Breast epithelium (tissue), 3 donors: Measurements from ENCODE around the gene KIF26B.

ENCODE experiments used
- POLR2AphosphoS5 ChIP-seq, 3 donors: sonication (generic); formaldehyde crosslinking; IDR thresholded peaks; one replicate each; pipeline ENCODE4 v1.6.1; 2017; ENCODE audit warnings: antibody characterized with exemption in 3 of 3
- TF ChIP-seq, protein P1 (sequence below), 3 donors: fragments of 450-650 bp; IDR thresholded peaks; one replicate each; pipeline ENCODE4 v1.5.1; 2016 to 2017; ENCODE audit warnings: antibody characterized with exemption in 3 of 3, mild to moderate bottlenecking in 3 of 3, moderate library complexity in 3 of 3

DNA sequence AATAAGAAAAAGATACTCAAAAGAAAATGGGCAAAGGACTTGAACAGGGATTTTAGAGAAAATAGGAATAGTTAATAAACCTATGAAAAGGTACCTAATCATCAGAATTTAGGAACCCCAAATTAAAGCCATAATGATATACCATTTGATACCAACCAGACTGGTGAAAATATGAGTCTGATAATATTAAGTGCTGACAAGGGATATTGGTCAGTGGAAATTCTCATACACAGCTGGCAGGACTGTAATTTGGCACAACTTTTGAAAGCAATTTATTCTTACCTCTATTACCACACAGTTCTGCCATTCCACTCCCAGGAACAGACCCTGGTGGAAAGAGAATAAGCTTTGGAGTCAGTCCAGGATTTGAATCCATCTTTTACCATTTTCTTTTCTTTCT is 111.3 kb downstream of the KIF26B start:
- no peak for TF ChIP-seq POLR2AphosphoS5 (IDR thresholded peaks at IDR 0.05)
- TF ChIP-seq, protein P1, sequence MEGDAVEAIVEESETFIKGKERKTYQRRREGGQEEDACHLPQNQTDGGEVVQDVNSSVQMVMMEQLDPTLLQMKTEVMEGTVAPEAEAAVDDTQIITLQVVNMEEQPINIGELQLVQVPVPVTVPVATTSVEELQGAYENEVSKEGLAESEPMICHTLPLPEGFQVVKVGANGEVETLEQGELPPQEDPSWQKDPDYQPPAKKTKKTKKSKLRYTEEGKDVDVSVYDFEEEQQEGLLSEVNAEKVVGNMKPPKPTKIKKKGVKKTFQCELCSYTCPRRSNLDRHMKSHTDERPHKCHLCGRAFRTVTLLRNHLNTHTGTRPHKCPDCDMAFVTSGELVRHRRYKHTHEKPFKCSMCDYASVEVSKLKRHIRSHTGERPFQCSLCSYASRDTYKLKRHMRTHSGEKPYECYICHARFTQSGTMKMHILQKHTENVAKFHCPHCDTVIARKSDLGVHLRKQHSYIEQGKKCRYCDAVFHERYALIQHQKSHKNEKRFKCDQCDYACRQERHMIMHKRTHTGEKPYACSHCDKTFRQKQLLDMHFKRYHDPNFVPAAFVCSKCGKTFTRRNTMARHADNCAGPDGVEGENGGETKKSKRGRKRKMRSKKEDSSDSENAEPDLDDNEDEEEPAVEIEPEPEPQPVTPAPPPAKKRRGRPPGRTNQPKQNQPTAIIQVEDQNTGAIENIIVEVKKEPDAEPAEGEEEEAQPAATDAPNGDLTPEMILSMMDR (IDR thresholded peaks at IDR 0.05) = no peak
